ENCODE results near the gene CHST14.

The CHST14 gene

GRCh38 chr15:40468898-40469331 is 1.9 kb upstream of the CHST14 start:
- Histone ChIP-seq H3K27me3 (no peaks in the 10 kb centered on the region), H3K36me3 (peaks cover 24% of the 10 kb centered on the region), H3K9me3 (no peaks in the 10 kb centered on the region), H3K4me3 (ENCODE audit: low read depth, low read length) (no peak overlapping the region), H3K4me1 (no peaks in the 10 kb centered on the region; the same call in 1 of the 2 replicates)
- DNase-seq: no peak
- TF ChIP-seq, protein P1, sequence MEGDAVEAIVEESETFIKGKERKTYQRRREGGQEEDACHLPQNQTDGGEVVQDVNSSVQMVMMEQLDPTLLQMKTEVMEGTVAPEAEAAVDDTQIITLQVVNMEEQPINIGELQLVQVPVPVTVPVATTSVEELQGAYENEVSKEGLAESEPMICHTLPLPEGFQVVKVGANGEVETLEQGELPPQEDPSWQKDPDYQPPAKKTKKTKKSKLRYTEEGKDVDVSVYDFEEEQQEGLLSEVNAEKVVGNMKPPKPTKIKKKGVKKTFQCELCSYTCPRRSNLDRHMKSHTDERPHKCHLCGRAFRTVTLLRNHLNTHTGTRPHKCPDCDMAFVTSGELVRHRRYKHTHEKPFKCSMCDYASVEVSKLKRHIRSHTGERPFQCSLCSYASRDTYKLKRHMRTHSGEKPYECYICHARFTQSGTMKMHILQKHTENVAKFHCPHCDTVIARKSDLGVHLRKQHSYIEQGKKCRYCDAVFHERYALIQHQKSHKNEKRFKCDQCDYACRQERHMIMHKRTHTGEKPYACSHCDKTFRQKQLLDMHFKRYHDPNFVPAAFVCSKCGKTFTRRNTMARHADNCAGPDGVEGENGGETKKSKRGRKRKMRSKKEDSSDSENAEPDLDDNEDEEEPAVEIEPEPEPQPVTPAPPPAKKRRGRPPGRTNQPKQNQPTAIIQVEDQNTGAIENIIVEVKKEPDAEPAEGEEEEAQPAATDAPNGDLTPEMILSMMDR (IDR thresholded peaks at IDR 0.05; ENCODE audit: low read depth, low read length): no peak

- H3K36me3 ChIP-seq: peaks cover 15% of the 10 kb centered on the region
- no peak for DNase-seq
- TF ChIP-seq, protein P1 (IDR thresholded peaks at IDR 0.05; ENCODE audit: low read depth, low read length): no peak
- peak overlapping the region; percentile 61 for H3K4me3 ChIP-seq (ENCODE audit: low read depth, low read length)
- no peaks in the 10 kb centered on the region for H3K9me3 ChIP-seq
- no peaks in the 10 kb centered on the region; the same call in 1 of the 2 replicates for H3K4me1 ChIP-seq
- H3K27me3 ChIP-seq: no peaks in the 10 kb centered on the region
Observed at GRCh38 chr15:40469776-40470390, 901 bp upstream of the CHST14 start.

- Histone ChIP-seq H3K27me3 (no peaks in the 10 kb centered on the region), H3K9me3 (no peaks in the 10 kb centered on the region), H3K36me3 (peaks cover 3% of the 10 kb centered on the region; the same call in 1 of the 2 replicates), H3K4me1 (no peaks in the 10 kb centered on the region; the same call in 1 of the 2 replicates), H3K4me3 (ENCODE audit: low read depth, low read length) (peak overlapping the region; percentile 88)
- DNase-seq: peak; percentile 39
- TF ChIP-seq, protein P1 (IDR thresholded peaks at IDR 0.05; ENCODE audit: low read depth, low read length): no peak
Observed at GRCh38 chr15:40471105-40471807, 472 bp downstream of the CHST14 start.

GRCh38 chr15:40471808-40472150 is 995 bp downstream of the CHST14 start:
- DNase-seq: no peak
- Histone ChIP-seq H3K36me3 (peaks cover 3% of the 10 kb centered on the region; the same call in 1 of the 2 replicates), H3K4me1 (no peaks in the 10 kb centered on the region; the same call in 1 of the 2 replicates), H3K4me3 (ENCODE audit: low read depth, low read length) (peak overlapping the region; percentile 88), H3K9me3 (no peaks in the 10 kb centered on the region), H3K27me3 (no peaks in the 10 kb centered on the region)
- TF ChIP-seq, protein P1 (IDR thresholded peaks at IDR 0.05; ENCODE audit: low read depth, low read length): no peak

DNA sequence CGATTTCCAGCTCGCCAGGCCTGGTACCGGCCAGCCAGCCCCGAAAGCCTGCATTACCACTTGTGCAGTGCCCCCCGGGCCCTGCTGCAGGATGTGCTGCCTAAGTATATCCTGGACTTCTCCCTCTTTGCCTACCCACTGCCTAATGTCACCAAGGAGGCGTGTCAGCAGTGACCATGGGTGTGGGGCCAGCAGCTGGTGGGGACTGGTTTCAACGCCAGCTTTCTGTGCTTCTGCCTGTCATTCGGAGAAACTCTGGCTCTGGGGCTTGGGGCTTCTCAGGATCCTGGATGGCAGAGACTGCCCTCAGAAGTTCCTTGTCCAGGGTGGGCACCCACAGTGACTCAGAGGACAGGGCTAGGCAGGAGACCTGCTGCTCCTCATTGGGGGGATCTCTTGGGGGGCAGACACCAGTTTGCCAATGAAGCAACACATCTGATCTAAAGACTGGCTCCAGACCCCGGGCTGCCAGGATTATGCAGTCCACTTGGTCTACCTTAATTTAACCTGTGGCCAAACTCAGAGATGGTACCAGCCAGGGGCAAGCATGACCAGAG is 1.5 kb downstream of the CHST14 start:
- no peaks in the 10 kb centered on the region; the same call in 1 of the 2 replicates for H3K4me1 ChIP-seq
- DNase-seq: no peak
- TF ChIP-seq, protein P1 (IDR thresholded peaks at IDR 0.05; ENCODE audit: low read depth, low read length): no peak
- H3K27me3 ChIP-seq: no peaks in the 10 kb centered on the region
- H3K36me3 ChIP-seq: no peaks in the 10 kb centered on the region; the same call in 1 of the 2 replicates
- H3K4me3 ChIP-seq (ENCODE audit: low read depth, low read length): peak overlapping the region; percentile 88
- no peaks in the 10 kb centered on the region for H3K9me3 ChIP-seq

Measured in BE2C (cell line).